AG10803 (cell line): ENCODE results near the gene RB1.

ENCODE experiments used
- DNase-seq: peaks from one replicate; pipeline ENCODE4 v3.0.0; 2010; ENCODE audit warnings: low read depth
- H3K4me3 ChIP-seq: 2 replicates; pipeline ENCODE4 v1.5.1; 2011; ENCODE audit warnings: mild to moderate bottlenecking, low read length, control low read depth
- CTCF ChIP-seq: conservative IDR thresholded peaks from 2 replicates; pipeline ENCODE4 v1.5.1; 2011; ENCODE audit warnings: mild to moderate bottlenecking, low read length, control low read depth, inconsistent platforms

RB1 gene

GRCh38 chr13:48296528-48296927, 7.0 kb upstream of the RB1 start:
- no peak overlapping the region for H3K4me3 ChIP-seq
- no peak for DNase-seq
- no peak for TF ChIP-seq CTCF

GRCh38 chr13:48297131-48297786, 6.3 kb upstream of the RB1 start:
- H3K4me3 ChIP-seq = no peak overlapping the region
- no peak for DNase-seq
- no peak for TF ChIP-seq CTCF

- H3K4me3 ChIP-seq = no peak overlapping the region
- no peak for TF ChIP-seq CTCF
- no peak for DNase-seq
These were observed 4.0 kb upstream of the RB1 start for GRCh38 chr13:48299591-48299990.

- peak; percentile 47 for DNase-seq
- peak overlapping the region; percentile 74 for H3K4me3 ChIP-seq
- TF ChIP-seq CTCF = no peak; the same call in 1 of the 2 replicates
These were observed 636 bp upstream of the RB1 start for GRCh38 chr13:48302871-48303358.

- peak overlapping the region; percentile 74 for H3K4me3 ChIP-seq
- no peak for TF ChIP-seq CTCF
- peak; percentile 52 for DNase-seq
These were observed 759 bp downstream of the RB1 start for GRCh38 chr13:48304143-48304876.

- H3K4me3 ChIP-seq = no peak overlapping the region
- no peak for TF ChIP-seq CTCF
These were observed 7.7 kb downstream of the RB1 start for GRCh38 chr13:48311223-48311622.

GRCh38 chr13:48315969-48316650, 12.6 kb downstream of the RB1 start:
- no peak for TF ChIP-seq CTCF
- DNase-seq = no peak
- H3K4me3 ChIP-seq = no peak overlapping the region

More at GRCh38 chr13:48311223-48311622, 7.7 kb downstream of the RB1 start:
- DNase-seq = no peak
